WTC11 (cell line): ENCODE results near the gene MBD3. TPM values are rescaled to one million over a fixed set of nuclear protein-coding genes. Genes with fewer than 3 reads are reported as not detected.

Experiments used
- ATAC-seq: fragments of 200-7000 bp; cut with Tn5 transposase; 2 replicates; pipeline ENCODE4 v1.10.0; 2021; ENCODE audit warnings: mild to moderate bottlenecking, moderate library complexity
- CTCF ChIA-PET: fragments of 300-600 bp; sonication (Branson Sonifier 250); formaldehyde crosslinking; loops from one replicate; lab custom pipeline; 2021; ENCODE audit warnings: antibody characterized with exemption; lab: Charles Lee
- POLR2A ChIA-PET: fragments of 350-600 bp; sonication (Branson Sonifier 250); formaldehyde crosslinking; loops from one replicate; lab custom pipeline; 2021; ENCODE audit warnings: antibody characterized with exemption; lab: Charles Lee
- DNase-seq: peaks from one replicate; pipeline ENCODE4 v3.0.0; 2021; ENCODE audit warnings: low spot score
- H3K27ac Mint-ChIP-seq: 2 replicates; pipeline ENCODE4 v1.8.0; 2021; ENCODE audit warnings: mixed read lengths
- H3K27me3 Mint-ChIP-seq: 2 replicates; pipeline ENCODE4 v1.8.0; 2021; ENCODE audit warnings: low read depth, mild to moderate bottlenecking, moderate library complexity, mixed read lengths
- H3K36me3 Mint-ChIP-seq: 2 replicates; pipeline ENCODE4 v1.8.0; 2021; ENCODE audit warnings: mixed read lengths
- H3K4me1 Mint-ChIP-seq: 2 replicates; pipeline ENCODE4 v1.8.0; 2022; ENCODE audit warnings: mixed read lengths
- H3K4me3 Mint-ChIP-seq: 2 replicates; pipeline ENCODE4 v1.8.0; 2021; ENCODE audit warnings: mild to moderate bottlenecking, moderate library complexity, mixed read lengths
- H3K9me3 Mint-ChIP-seq: 2 replicates; pipeline ENCODE4 v1.8.0; 2021; ENCODE audit warnings: mixed read lengths
- CBFB ChIP-seq: sonication (generic); formaldehyde crosslinking; IDR thresholded peaks from 2 replicates; pipeline ENCODE4 v1.8.1; 2022; ENCODE audit warnings: mild to moderate bottlenecking, low read depth, missing genetic modification reagents
- E2F1 ChIP-seq: sonication (generic); formaldehyde crosslinking; IDR thresholded peaks from 2 replicates; pipeline ENCODE4 v1.8.0; 2022; ENCODE audit warnings: mild to moderate bottlenecking, missing genetic modification reagents
- ERG ChIP-seq: fragments of 250-450 bp; sonication (Bioruptor Pico); IDR thresholded peaks from 2 replicates; pipeline ENCODE4 v1.8.0; 2021; ENCODE audit warnings: mild to moderate bottlenecking
- ESRRA ChIP-seq: sonication (generic); formaldehyde crosslinking; IDR thresholded peaks from 2 replicates; pipeline ENCODE4 v1.8.1; 2022; ENCODE audit warnings: mild to moderate bottlenecking, missing genetic modification reagents, borderline replicate concordance
- HMGXB4 ChIP-seq: sonication (generic); formaldehyde crosslinking; IDR thresholded peaks from 2 replicates; pipeline ENCODE4 v1.8.1; 2023; ENCODE audit warnings: mild to moderate bottlenecking, moderate library complexity, missing genetic modification reagents
- JUN ChIP-seq: sonication (generic); formaldehyde crosslinking; IDR thresholded peaks from 2 replicates; pipeline ENCODE4 v1.8.0; 2023; ENCODE audit warnings: mild to moderate bottlenecking, missing genetic modification reagents
- TEAD1 ChIP-seq: sonication (generic); formaldehyde crosslinking; IDR thresholded peaks from 2 replicates; pipeline ENCODE4 v1.8.0; 2022; ENCODE audit warnings: mild to moderate bottlenecking, missing genetic modification reagents
- TEAD4 ChIP-seq: sonication (generic); formaldehyde crosslinking; IDR thresholded peaks from 2 replicates; pipeline ENCODE4 v1.8.0; 2022; ENCODE audit warnings: mild to moderate bottlenecking, missing genetic modification reagents
- ZBTB21 ChIP-seq: sonication (generic); formaldehyde crosslinking; IDR thresholded peaks from 2 replicates; pipeline ENCODE4 v1.8.1; 2023; ENCODE audit warnings: mild to moderate bottlenecking, missing genetic modification reagents, borderline replicate concordance
- ZNF232 ChIP-seq: sonication (generic); formaldehyde crosslinking; IDR thresholded peaks from 2 replicates; pipeline ENCODE4 v1.8.0; 2022; ENCODE audit warnings: mild to moderate bottlenecking, missing genetic modification reagents
- ZNF263 ChIP-seq: sonication (generic); formaldehyde crosslinking; IDR thresholded peaks from 2 replicates; pipeline ENCODE4 v1.8.1; 2022; ENCODE audit warnings: low read depth, mild to moderate bottlenecking, moderate library complexity, missing genetic modification reagents
- ZNF317 ChIP-seq: sonication (generic); formaldehyde crosslinking; IDR thresholded peaks from 2 replicates; pipeline ENCODE4 v1.8.1; 2023; ENCODE audit warnings: low read depth, mild to moderate bottlenecking, moderate library complexity, missing genetic modification reagents, borderline replicate concordance
- ZNF396 ChIP-seq: fragments of 250-450 bp; sonication (Bioruptor Pico); IDR thresholded peaks from 2 replicates; pipeline ENCODE4 v1.8.0; 2021; ENCODE audit warnings: mild to moderate bottlenecking, moderate library complexity, borderline replicate concordance
- ZNF512 ChIP-seq: sonication (generic); formaldehyde crosslinking; IDR thresholded peaks from 2 replicates; pipeline ENCODE4 v1.8.1; 2022; ENCODE audit warnings: missing genetic modification reagents, borderline replicate concordance
- total RNA-seq: library from RNA; stranded (reverse); gene quantifications from 3 replicates; pipeline ENCODE4 v1.2.3, GENCODE V29; 2021
- TF ChIP-seq, protein P1 (sequence below): sonication (generic); formaldehyde crosslinking; IDR thresholded peaks from 2 replicates; pipeline ENCODE4 v1.8.0; 2022; ENCODE audit warnings: mild to moderate bottlenecking, missing genetic modification reagents
- TF ChIP-seq, protein P2 (sequence below): sonication (generic); formaldehyde crosslinking; IDR thresholded peaks from 2 replicates; pipeline ENCODE4 v1.8.0; 2022; ENCODE audit warnings: missing genetic modification reagents

The MBD3 gene
- total RNA-seq, 1 experiment from 2014 or later, result 90.2 TPM

DNA sequence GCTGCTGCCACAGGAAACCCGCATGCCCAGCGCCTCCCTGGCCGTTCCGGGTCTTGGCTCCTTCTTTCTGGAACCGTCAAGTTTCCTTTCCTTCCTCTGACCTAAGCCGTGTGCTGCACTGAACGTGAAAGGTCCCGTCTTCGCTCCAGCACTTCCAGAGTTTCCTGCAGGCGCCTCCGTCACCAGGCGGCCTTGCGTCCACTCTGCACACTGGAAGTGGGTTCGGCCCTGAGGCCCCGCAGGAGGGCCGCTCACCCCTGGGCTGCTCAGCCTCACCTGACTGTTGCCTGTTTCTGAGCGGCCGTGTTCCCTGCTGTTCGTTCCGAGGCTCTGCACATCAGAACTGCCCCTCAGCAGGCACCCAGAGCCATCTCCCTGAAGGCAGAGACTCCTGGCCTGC is 12.3 kb downstream of the MBD3 start:
- POLR2A ChIA-PET, result no interaction called here
- H3K4me1 Mint-ChIP-seq, result no peaks in the 10 kb centered on the region
- no peak for TF ChIP-seq HMGXB4 (CRISPR knock-in tag)
- no peak for TF ChIP-seq ERG (CRISPR knock-in tag)
- no peak for TF ChIP-seq ZNF512 (CRISPR knock-in tag)
- TF ChIP-seq ZNF317 (CRISPR knock-in tag), result no peak
- TF ChIP-seq ZNF232 (CRISPR knock-in tag), result no peak
- no peak for TF ChIP-seq ZNF396
- TF ChIP-seq, protein P1, sequence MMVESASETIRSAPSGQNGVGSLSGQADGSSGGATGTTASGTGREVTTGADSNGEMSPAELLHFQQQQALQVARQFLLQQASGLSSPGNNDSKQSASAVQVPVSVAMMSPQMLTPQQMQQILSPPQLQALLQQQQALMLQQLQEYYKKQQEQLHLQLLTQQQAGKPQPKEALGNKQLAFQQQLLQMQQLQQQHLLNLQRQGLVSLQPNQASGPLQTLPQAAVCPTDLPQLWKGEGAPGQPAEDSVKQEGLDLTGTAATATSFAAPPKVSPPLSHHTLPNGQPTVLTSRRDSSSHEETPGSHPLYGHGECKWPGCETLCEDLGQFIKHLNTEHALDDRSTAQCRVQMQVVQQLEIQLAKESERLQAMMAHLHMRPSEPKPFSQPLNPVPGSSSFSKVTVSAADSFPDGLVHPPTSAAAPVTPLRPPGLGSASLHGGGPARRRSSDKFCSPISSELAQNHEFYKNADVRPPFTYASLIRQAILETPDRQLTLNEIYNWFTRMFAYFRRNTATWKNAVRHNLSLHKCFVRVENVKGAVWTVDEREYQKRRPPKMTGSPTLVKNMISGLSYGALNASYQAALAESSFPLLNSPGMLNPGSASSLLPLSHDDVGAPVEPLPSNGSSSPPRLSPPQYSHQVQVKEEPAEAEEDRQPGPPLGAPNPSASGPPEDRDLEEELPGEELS (CRISPR knock-in tag), result no peak
- no peak for TF ChIP-seq TEAD4
- no peak for TF ChIP-seq ZNF263 (CRISPR knock-in tag)
- TF ChIP-seq, protein P2, sequence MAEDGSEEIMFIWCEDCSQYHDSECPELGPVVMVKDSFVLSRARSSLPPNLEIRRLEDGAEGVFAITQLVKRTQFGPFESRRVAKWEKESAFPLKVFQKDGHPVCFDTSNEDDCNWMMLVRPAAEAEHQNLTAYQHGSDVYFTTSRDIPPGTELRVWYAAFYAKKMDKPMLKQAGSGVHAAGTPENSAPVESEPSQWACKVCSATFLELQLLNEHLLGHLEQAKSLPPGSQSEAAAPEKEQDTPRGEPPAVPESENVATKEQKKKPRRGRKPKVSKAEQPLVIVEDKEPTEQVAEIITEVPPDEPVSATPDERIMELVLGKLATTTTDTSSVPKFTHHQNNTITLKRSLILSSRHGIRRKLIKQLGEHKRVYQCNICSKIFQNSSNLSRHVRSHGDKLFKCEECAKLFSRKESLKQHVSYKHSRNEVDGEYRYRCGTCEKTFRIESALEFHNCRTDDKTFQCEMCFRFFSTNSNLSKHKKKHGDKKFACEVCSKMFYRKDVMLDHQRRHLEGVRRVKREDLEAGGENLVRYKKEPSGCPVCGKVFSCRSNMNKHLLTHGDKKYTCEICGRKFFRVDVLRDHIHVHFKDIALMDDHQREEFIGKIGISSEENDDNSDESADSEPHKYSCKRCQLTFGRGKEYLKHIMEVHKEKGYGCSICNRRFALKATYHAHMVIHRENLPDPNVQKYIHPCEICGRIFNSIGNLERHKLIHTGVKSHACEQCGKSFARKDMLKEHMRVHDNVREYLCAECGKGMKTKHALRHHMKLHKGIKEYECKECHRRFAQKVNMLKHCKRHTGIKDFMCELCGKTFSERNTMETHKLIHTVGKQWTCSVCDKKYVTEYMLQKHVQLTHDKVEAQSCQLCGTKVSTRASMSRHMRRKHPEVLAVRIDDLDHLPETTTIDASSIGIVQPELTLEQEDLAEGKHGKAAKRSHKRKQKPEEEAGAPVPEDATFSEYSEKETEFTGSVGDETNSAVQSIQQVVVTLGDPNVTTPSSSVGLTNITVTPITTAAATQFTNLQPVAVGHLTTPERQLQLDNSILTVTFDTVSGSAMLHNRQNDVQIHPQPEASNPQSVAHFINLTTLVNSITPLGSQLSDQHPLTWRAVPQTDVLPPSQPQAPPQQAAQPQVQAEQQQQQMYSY (CRISPR knock-in tag), result no peak
- TF ChIP-seq ZBTB21 (CRISPR knock-in tag), result no peak
- no peak for TF ChIP-seq E2F1 (CRISPR knock-in tag)
- no peak for TF ChIP-seq TEAD1
- TF ChIP-seq CBFB (CRISPR knock-in tag), result no peak
- TF ChIP-seq ESRRA, result no peak
- no peak for TF ChIP-seq JUN (CRISPR knock-in tag)
- peaks cover 38% of the 10 kb centered on the region for H3K36me3 Mint-ChIP-seq
- DNase-seq, result no peak
- H3K4me3 Mint-ChIP-seq, result no peak overlapping the region
- H3K27ac Mint-ChIP-seq, result no peak overlapping the region
- no peaks in the 10 kb centered on the region for H3K27me3 Mint-ChIP-seq
- CTCF ChIA-PET, result no interaction called here
- no peak for ATAC-seq
- no peaks in the 10 kb centered on the region for H3K9me3 Mint-ChIP-seq
